ENCODE data around the gene BTN1A1. TPM values are rescaled to one million over a fixed set of nuclear protein-coding genes. Genes with fewer than 3 reads are reported as not detected.
"Not testable (repeated sequence)": the region's sequence is repeated elsewhere in the genome, so short reads cannot be mapped to it uniquely, and the experiment has no call there.

The BTN1A1 gene
- total RNA-seq, 4 donors from 2014 or later = not detected

DNA sequence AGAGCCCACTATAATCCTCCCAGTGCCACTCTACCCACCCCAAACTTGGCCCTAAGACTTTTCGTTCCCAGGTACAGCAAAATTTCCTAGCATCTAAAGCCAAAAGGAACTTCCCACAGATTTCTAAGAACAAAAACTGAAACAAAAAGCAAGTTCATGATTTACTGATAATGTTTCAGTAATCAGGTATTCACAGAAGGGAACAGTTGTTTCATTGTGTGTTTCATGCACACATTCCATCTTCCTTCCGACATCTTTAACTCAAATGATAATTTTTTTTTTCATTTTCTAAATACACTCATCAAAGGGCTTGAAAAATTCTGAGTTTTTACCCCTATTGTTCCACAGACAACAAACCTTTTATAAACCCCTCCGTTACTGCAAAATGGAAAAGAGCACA, 6.0 kb upstream of the BTN1A1 start:
- ATAC-seq (ENCODE audit: low FRiP score) (no peak), DNase-seq (ENCODE audit: low spot score) (no peak)
- TF ChIP-seq, protein P1, sequence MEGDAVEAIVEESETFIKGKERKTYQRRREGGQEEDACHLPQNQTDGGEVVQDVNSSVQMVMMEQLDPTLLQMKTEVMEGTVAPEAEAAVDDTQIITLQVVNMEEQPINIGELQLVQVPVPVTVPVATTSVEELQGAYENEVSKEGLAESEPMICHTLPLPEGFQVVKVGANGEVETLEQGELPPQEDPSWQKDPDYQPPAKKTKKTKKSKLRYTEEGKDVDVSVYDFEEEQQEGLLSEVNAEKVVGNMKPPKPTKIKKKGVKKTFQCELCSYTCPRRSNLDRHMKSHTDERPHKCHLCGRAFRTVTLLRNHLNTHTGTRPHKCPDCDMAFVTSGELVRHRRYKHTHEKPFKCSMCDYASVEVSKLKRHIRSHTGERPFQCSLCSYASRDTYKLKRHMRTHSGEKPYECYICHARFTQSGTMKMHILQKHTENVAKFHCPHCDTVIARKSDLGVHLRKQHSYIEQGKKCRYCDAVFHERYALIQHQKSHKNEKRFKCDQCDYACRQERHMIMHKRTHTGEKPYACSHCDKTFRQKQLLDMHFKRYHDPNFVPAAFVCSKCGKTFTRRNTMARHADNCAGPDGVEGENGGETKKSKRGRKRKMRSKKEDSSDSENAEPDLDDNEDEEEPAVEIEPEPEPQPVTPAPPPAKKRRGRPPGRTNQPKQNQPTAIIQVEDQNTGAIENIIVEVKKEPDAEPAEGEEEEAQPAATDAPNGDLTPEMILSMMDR (IDR thresholded peaks at IDR 0.05) = no peak

DNA sequence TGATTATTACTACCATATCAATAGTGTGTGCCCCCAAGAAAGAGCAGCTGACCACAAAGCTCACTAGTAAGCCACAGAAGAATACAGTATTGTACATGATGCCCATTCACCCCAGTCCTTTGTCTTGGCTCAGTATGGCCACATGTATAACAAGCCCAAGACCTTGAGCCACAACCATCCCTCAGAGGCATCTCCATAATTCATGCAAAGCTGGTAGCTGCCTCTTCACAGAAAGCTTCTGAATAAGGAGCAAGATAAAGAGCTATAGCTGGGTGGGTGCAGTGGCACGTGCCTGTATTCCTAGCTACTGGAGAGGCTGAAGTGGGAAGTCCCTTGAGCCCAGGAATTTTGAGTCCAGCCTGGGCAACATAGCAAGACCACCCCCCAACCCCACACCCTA, 4.8 kb upstream of the BTN1A1 start:
- no peak for DNase-seq (ENCODE audit: low spot score)
- TF ChIP-seq, protein P1 (IDR thresholded peaks at IDR 0.05) = no peak
- ATAC-seq (ENCODE audit: low FRiP score) = no peak

DNA sequence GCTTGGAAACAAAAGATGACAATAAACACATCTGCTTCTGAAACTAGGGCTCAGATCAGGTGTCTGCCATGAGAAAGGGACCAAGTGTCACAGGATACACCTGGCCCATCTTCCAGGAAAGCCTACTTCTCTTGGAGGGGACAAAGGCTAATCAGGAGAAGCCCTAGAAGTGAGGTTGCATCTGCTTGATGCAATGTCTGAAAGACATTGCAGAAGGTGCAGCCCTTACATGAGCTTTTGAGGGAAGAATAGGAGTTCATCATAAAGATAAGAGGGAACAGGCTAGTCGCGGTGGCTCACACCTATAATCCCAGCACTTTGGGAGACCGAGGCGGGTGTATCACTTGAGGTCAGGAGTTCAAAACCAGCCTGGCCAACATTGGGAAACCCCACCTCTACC, 2.5 kb upstream of the BTN1A1 start:
- ATAC-seq (ENCODE audit: low FRiP score) = no peak
- TF ChIP-seq, protein P1 (IDR thresholded peaks at IDR 0.05) = no peak
- no peak for DNase-seq (ENCODE audit: low spot score)

DNA sequence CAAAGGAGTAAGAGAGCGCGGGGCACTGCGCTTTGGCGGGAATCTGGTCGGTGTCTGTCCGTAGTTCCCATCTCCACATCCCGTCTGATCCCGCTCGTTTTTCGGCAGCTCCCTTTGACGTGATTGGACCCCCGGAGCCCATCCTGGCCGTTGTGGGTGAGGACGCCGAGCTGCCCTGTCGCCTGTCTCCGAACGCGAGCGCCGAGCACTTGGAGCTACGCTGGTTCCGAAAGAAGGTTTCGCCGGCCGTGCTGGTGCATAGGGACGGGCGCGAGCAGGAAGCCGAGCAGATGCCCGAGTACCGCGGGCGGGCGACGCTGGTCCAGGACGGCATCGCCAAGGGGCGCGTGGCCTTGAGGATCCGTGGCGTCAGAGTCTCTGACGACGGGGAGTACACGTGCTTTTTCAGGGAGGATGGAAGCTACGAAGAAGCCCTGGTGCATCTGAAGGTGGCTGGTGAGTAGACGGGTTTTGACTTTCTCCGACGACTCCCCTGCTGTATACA, 1.4 kb downstream of the BTN1A1 start:
- ATAC-seq (ENCODE audit: low FRiP score) (peak; percentile 32), DNase-seq (ENCODE audit: low spot score) (no peak)
- TF ChIP-seq, protein P1 (IDR thresholded peaks at IDR 0.05) = no peak

DNA sequence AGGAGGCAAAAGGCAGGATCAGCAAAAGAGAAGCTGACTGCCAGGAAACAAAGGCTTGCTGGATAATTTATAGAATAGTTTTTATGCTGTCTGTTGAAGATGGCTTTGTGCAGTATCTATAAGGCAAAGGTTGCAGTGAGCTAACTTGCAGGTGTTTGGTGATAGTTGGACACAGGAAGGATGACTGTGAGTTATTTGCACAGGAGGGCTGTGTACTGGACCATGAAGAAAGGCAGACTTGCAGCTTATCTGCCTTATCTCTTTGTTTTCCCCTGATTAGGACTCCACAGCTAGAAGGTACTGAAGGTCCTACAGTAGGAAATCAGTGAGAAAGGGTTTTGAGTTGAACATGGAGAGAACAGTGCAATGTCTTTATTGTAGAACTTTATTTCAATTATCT, 2.1 kb downstream of the BTN1A1 start:
- DNase-seq (ENCODE audit: low spot score) = no peak
- ATAC-seq (ENCODE audit: low FRiP score) = no peak
- TF ChIP-seq, protein P1 (IDR thresholded peaks at IDR 0.05) = no peak

DNA sequence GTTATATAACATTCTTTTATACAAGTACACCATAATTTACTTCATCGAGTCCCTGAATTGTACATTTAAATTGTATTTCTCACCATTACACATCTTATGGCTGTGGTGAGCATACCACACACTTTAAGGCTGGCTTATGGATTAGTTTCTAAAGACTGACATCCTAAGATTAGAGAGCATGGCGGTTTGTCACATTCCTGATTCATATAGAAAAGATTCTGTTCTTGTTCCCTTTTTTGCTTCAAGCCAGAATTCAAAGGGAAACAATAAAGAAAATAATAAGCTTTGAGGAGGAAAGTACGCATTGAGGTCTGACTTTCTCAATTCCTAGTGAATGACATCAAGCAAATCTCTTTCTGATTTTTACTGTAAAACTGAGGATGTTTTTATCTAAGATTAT, 2.5 kb downstream of the BTN1A1 start:
- ATAC-seq (ENCODE audit: low FRiP score) (no peak), DNase-seq (ENCODE audit: low spot score) (no peak)
- TF ChIP-seq, protein P1 (IDR thresholded peaks at IDR 0.05) = no peak

DNA sequence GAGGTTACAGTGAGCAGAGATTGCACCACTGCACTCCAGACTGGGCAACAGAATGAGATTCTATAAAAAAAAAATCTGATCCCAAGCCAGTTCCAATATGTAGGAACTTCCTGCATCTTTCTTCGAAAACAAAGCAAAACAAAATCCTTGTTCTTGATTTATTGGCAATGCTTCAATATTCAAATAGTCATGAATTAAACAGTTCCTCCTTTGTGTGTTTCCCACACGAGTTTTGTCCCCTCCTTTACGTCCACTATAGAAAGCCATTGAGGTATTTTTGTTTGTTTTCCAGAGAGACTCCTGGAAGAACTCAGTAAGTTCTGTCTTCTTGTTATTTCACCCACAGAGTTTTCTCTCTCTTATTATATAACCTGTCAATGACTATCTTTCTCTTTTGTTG, 7.6 kb downstream of the BTN1A1 start:
- TF ChIP-seq, protein P1 (IDR thresholded peaks at IDR 0.05) = no peak
- ATAC-seq (ENCODE audit: low FRiP score) (no peak), DNase-seq (ENCODE audit: low spot score) (no peak)

DNA sequence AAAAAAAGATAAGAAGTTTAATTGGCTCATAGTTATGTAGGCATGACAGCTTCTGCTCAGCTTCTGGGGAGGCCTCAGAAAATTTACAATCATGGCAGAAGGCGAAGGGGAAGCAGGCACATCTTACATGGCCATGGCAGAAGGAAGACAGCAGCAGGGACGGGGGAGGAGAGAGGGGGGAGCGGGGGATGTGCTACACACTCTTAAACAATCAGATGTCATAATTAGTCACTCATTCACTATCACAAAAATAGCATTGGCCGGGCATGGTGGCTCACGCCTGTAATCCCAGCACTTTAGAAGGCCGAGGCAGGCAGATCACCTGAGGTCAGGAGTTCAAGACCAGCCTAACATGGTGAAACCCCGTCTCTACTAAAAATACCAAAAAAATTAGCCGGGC, 10.9 kb downstream of the BTN1A1 start:
- ATAC-seq (ENCODE audit: low FRiP score); DNase-seq (ENCODE audit: low spot score): not testable (repeated sequence)

Measured in omental fat pad (tissue), 4 donors.